ENCODE results near the gene DCAF5.
A peak's percentile ranks its signal among the peaks of the same experiment; 100 is the strongest.
"Not testable (repeated sequence)": the region's sequence is repeated elsewhere in the genome, so short reads cannot be mapped to it uniquely, and the experiment has no call there.

The DCAF5 gene, protein sequence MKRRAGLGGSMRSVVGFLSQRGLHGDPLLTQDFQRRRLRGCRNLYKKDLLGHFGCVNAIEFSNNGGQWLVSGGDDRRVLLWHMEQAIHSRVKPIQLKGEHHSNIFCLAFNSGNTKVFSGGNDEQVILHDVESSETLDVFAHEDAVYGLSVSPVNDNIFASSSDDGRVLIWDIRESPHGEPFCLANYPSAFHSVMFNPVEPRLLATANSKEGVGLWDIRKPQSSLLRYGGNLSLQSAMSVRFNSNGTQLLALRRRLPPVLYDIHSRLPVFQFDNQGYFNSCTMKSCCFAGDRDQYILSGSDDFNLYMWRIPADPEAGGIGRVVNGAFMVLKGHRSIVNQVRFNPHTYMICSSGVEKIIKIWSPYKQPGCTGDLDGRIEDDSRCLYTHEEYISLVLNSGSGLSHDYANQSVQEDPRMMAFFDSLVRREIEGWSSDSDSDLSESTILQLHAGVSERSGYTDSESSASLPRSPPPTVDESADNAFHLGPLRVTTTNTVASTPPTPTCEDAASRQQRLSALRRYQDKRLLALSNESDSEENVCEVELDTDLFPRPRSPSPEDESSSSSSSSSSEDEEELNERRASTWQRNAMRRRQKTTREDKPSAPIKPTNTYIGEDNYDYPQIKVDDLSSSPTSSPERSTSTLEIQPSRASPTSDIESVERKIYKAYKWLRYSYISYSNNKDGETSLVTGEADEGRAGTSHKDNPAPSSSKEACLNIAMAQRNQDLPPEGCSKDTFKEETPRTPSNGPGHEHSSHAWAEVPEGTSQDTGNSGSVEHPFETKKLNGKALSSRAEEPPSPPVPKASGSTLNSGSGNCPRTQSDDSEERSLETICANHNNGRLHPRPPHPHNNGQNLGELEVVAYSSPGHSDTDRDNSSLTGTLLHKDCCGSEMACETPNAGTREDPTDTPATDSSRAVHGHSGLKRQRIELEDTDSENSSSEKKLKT

DNA sequence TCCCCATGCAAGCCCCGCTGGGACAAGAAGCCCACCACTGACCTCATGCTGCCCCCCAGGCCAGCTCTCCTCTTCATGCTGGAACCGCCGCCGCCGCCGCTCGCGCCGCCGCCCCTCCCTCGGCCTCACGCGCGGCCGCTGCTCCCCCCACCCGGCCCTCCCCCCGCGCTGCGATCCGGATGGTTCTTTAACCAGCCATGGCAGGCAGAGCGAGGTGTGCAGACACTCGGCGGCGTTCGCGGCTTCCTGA is at the start of gene DCAF5:
Gene DCAF5 (minus strand): TSS at position 218 of the 250 bp plus-strand sequence. CDS start 141 bp downstream, at position 77.
- DNase-seq: no peak

DNA sequence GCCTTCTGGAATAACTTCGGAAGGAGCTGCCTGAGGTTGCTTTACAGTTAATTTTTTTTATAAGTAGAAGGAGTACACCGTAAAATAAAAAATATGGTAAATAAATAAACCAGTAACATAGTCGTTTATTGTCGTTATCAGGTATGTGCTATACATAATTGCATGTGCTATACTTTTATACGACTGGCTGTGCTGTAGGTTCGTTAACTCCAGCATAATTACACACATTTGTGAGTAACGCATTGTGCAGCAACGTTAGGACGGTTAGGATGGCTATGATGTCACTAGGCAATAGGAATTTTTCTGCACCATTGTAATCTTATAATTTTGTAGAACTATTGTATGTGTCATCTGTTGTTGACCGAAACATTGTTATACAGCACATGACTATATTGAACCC is 46.9 kb upstream of the DCAF5 start:
- no peak for DNase-seq

DNA sequence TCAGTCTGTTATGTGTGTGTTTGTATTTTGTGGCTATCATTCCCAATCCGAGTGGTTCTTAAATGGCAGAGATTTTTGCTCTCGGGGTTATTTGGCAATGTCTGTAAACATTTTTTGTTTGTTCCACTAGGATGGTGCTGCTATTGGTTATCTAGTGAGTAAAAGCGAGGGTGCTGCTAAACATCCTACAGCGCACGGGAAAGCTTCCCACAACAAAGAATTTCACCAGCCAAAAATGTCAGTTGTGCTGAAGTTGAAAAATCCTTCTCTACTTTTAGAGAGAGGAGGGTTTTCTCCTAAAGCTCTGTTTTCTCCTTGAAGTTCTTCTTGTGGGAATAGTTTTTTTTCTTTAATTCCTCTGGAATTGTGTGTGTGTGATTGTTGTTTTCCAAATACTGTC is 40.8 kb upstream of the DCAF5 start:
- DNase-seq: no peak

DNA sequence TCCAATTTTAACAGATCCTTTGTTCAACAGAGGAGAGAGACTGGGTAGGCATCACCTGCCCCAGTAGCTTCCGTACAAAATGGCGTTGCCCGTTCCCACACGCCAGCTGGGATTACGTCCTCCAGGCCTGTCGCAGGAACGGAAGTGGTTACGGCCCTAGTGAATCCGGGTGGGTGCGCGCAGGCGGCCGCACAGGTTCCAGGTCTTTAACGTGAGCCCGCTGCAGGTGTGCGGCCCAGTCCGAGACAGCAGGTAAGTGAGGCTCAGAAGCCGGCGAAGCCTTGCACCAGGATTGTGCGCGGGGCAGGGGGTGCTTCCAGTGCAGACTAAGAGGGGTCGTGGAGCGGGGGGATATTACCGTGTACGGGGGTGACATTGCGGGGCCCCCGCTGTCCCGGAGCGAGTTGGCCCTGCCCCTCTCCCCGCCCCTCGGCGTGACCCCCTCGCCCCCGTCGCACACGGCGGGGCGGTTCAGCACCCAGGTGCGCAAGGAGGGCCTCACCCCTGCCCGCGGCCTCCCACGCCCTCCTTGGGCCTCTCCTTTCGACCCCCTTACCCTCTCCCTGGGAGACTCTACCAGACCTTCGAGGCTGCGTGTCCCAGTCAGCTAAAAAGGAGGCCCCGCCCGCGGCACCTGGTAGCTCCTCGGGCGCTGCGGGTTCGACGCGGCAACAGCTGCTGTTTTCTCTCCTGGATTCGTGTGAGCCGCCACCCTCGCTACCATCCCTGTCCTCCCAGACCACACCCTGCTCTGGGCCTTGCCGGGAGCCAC is 38.6 kb upstream of the DCAF5 start, which contains the start of gene EXD2:
Gene EXD2 (plus strand): TSS at position 159 of the 772 bp plus-strand sequence. CDS start 17,973 bp downstream, outside the sequence.
- peak; percentile 96 to 98 for DNase-seq

DNA sequence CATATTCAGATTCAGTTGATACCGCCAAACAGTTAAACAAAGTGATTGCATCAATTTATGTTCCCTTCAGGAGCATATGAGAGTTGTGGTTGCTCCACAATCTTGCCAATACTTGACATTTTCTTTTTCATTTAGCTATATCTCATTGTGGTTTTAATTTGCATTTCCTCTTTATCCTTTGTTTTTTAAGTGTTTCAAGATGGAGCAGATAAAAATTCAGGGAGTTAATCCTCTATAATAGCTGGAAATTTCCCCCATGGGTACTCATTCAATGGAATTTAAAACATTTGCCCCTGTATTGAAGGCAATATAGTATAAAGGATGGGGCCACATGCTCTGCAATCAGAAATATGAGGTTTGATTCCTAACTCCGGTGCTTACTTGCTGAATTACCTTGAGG is 37.3 kb upstream of the DCAF5 start:
- DNase-seq: no peak

DNA sequence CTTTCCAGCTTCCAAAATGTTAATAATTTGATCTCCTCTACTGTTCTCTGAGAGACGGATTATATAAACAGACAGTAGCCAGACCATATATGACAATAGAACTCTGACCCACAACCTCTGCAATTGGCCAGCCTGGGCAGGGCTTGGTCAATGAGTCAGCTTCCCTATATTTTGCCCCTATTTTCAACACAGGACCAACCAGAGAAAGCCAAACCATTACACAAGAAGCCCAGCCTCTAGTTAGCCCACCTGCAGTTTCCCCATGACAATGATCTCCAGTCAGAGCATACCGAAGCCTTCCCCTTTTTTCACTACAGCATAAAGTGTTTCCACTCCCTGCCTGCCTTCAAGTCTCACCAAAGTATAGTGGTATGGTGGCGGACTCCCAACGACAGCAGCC is 30.8 kb upstream of the DCAF5 start:
- DNase-seq: no peak

DNA sequence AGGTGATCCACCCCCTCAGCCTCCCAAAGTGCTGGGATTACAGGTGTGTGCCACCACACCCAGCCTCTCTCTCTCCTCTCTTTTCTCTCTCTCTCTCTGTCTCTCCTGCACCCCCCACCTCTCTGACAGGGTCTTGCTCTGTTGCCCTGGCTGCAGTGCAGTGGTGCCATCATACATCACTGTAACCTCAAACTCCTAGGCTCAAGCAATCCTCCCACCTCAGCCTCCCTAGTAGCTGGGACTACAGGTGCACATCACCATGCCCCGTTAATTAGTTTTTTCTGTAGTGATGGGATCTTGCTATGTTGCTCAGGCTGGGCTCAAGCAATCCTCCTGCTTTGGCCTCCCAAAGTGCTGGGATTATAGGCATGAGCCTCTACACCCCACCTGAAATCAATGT is 29.7 kb upstream of the DCAF5 start:
- DNase-seq: not testable (repeated sequence)

DNA sequence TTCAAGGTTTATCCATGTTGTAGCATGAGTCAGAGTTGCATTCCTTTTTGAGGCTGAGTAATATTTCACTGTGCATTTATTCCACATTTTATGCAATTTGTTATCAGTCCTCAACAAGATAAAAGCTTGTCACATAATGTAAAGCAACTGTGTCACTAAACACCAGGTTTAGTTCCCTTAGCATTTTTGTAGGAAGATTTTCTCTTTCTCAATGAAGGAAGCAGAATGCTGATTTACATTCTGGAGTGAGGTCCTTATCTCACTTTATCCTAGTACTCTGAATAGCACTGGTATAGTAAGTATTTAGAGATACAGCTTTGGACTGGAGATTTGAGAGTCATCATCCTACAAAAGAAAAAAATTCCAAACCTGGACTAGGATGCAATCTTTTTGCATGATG is 28.6 kb upstream of the DCAF5 start:
- DNase-seq: no peak

DNA sequence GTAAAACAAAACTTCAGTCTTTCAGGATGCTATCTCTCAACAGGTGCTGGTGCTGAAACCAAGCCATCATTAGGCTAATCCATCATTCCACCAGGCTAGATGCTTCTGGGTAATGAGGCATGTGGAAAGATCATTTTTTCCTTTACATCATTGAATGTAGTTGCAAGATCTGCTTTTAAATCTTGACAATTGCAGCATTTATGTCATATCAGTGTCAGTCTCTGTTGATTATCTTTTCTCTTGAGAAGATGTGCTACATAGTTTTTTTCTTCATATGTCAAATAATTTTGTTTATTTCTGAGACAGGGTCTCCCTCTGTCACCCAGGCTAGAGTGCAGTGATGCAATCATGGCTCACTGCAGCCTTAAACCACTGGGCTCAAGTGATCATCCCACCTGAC is 22.2 kb upstream of the DCAF5 start:
- no peak for DNase-seq

DNA sequence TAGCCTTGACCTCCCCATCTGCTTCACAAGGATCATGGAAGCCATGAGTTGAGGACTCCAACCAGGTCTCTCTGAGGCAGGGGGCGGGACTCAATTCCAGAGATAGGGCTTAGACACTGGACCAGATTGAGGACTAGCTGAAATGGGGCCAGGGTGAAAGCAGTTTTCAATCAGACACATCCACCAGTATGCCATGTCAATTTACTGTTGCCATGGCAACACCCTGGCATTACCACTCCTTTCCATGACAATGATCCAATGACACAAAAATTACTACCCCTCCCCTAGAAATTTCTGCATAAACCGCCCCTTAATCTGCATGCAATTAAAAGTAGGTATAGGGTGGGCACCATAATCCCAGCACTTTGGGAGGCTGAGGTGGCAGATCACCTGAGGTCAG is 18.6 kb upstream of the DCAF5 start:
- no peak for DNase-seq

DNA sequence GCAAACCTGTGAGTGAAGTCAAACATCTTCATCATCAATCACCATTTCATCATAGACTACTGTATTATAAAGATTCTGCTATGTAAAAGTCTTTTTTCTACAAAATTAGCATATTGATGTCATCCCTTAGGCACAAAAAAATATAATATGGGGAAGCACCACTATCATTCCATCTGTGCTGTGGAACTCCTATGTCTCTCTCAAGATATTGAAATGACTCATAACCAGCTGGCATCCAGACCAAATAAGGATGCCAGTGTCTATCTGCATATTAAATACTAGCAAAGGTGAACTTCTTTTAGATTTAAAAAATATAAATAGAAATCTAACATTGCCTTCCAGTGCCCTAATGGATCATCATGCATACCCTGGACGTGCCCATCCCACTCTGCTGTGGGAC is 17.9 kb upstream of the DCAF5 start:
- DNase-seq: no peak

DNA sequence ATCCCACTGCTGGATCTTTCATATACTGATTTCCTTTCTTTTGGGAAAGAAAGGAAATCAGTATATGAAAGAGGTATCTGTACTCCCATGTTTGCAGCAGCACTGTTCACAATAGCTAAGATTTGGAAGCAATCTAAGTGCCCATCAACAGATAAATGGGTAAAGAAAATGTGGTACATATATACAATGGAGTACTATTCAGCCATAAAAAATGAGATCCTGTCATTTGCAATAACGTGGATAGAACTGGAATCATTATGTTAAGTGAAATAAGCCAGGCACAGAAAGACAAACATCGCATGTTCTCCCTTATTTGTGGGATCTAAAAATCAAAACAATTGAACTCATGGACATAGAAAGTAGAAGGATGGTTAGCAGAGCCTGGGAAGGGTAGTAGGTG is 12.9 kb upstream of the DCAF5 start:
- DNase-seq: not testable (repeated sequence)

DNA sequence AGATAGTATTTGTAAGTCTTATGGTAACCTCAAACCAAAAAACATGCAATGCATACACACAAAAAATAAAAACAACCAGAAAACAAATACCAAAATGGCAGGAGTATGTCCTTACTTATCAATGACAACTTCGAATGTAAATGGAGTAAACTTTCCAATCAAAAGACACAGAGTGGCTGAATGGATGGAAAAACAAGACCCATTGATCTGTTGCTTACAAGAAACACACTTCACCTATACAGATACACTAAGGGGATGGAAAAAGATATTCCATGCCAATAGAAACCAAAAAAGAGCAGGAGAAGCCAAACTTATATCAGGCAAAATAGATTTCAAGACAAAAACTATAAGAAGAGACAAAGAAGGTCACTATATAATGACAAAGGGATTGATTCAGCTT is 8.7 kb upstream of the DCAF5 start:
- DNase-seq: no peak

DNA sequence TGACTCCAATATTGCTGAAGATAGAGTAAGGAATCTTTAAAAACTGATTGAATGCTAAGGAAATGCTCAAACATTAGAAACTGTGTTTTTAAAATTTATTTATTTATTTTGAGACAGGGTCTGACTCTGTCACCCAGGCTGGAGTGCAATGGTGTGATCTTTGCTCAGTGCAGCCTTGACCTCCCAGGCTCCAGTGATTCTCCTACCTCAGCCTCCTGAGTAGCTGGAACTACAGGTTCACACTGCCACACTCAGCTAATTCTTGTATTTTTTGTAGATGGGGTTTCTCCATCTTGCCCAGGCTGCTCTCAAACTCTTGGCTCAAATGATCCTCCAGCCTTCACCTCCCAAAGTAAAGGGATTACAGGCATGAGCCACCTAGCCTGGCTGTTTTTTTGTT is 3.3 kb upstream of the DCAF5 start:
- DNase-seq: no peak

DNA sequence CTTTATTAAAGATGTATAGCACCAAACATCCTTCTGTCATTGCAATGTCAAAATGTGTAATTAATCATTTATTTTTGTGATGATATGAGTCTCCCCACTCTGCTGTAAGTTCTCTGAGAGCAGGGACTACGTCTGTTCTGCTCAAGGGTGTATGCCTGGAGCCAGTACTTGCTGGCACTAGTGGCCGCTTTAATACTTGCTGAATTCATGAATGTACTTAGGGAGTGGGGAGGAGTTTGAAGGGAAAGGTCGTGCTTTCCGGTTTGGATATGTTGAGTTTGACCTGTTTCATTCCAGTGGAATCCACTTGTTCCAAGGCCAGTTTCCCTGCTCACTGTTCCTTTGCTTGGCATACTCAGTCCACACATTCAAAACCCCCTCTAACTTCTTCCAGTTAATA is 1.9 kb upstream of the DCAF5 start:
- DNase-seq: peak in 1 of 2 experiments; percentile 13

DNA sequence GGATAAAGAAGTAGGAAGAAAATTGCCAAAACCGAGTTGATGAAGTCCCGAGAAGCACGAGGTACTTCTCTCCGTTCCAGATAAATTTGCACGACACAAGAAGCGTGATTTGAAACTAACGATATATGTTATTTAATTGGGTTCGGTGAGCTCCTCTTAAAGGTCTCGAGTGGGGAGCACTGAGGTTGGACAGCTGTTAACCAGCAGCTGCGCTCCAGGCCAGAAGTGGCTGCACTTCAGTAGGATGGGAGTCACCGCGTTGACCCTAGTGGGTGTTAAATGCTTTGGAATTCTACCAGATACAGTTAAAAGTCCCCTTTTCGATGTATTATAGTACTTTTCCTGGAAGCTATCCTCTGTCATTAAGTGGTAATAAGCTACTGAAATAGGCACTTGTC is 953 bp upstream of the DCAF5 start:
- DNase-seq: no peak

DNA sequence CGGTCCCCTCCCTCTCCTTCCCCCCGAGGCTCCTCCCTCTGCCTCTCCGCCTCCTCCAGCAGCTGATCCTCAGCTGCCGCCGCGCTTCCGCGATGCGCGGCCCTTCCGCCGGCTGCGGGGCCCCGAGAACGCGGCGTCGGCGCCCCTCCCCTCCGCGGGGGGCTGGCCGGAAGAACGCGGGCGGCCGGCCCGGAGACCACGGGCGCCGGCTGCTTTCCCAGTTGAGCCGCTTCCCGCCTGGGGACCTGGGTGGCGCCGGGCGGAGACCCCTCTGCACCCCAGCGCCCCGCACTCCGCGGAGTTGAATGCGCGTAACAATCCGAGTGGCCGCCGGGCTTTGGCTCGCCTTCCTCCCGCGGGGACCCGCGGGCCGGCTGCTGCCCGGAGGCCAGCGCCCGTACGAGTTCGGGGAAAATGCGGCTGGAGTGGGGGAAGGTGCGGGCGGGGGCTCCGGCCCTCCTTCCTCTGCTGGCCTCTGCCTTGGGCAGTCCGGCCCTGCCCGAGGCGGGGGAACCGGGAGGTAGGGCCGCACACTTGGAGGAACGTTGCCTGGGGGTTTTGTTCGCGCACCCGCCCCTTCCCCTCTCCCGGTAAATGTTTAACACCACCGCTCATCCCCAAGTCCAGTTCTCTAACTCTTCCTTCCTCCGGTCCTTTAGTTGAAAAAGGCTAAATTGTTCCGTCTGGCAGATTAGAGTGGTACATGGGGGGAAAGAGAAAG is 393 bp upstream of the DCAF5 start:
- DNase-seq: peak; percentile 93 to 94

DNA sequence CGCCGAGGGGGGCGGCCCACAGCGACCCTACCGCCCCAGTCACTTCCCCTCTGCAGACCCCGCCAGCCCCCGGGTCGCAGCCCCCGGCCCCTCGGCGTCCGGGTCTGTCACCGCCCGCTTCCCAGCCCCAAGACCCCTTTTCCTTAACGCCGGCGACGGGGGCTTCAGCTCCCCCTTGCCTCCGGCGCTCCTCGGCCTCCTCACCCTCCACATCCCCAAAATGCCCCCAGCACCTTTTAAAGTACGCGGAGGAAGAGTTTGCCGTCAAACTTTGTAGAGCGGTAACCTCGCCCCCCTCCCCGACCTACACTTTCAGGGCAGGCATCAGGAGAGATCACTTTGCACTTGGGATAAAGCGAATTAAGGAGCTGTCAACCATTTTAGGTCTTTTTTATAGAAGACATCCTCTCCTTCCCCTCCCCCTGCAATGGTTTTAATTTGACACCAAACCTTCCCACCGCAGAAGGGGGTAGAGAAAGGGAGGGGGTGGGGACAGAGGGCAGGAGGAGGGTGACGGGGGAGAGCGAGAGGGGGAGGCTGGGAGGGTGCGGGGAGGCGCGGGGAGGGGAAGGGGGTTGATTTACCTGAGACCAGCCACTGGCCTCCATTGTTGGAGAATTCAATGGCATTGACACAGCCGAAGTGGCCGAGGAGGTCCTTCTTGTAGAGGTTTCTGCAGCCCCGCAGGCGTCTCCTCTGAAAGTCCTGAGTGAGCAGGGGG is 578 bp downstream of the DCAF5 start:
- peak; percentile 27 to 44 for DNase-seq

DNA sequence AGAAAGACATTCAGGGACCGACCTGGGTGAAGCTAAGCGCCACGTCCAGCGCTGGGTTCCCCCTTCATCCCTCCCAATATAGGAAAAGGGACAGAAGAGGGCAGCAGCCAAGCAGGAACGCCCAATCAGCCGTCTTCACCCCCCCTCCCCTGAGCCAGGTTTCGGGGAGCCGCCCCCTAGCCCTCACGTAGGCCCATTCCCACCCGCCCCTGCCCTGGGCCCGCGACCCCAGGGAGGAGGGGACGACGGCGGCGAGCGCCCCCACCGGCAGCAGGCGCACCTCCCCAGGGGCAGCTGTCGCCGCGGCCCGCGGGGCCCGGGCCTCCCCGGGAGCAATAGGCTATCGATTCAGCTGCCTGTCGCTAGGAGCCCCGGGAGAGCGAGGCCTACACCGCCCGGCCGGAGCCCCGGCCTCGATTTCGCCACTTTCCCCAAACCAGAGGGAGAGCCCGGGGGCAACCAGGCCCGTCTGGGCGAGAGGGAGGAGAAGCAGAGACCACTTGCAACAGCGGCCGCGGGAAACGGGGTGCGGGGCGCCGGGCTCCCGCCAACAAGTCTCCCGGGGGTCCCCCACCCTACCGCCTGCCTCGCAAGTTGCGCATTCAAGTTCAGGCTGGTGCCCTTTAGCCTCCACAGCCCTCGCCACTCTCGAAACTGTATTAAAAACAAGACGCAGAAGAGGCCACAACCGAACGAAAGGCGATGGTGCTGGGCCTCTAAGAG is 1.3 kb downstream of the DCAF5 start:
- DNase-seq: peak; percentile 67 to 74

DNA sequence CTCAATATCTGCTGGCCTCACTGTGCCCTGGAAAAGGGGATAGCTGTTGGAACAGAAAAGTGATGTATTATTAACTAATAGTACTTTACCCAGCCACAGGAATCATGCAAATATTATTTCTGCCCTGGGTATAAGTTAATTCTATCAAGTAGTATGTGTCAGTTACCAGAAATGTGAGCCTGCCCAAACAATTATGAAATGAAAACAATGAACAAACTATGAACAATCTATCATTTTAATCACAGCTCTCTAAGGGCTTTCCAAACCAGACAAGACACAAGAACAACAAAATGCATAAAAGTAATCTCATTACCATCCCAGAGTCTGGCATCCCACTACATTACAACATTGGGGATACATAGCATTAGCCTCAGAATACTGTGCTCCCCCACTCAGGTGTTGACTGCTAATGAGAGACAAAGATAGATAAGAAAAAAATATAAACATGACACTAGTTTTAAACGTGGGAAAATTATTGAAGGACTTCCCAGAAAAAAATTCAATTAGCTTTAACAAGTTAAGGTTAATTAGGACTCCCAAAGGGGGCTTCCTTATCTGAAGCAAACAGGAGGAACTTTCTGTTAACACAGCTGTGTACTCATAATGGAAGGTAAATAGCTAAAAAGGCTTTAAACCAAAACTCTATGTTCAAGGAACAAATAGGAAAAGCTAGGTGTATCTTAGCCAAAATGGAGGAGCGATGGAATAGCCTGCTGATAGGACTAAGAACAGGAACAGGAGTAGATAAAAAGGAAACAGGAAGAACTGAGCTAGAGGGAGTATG is 3.3 kb downstream of the DCAF5 start:
- no peak for DNase-seq

Data from NCI-H2081 (cell line).